Kidney (tissue), 22 donors: ENCODE results near the gene RASEF. TPM values are rescaled to one million over a fixed set of nuclear protein-coding genes. Genes with fewer than 3 reads are reported as not detected.

Experiments used
- DNase-seq, 5 donors: peaks; one replicate each; pipeline ENCODE4 v3.0.0-alpha.2; 2013 to 2020
- FAIRE-seq: peaks from 2 replicates; lab custom pipeline; 2012; peaks lifted over from hg19 to GRCh38; lab: Jason Lieb, UNC
- H3K27ac ChIP-seq, 2 donors: one replicate each; pipeline ENCODE4 v1.7.0; 2013; ENCODE audit warnings: low read depth in 2 of 2, low read length in 2 of 2, inconsistent platforms in 1 of 2
- H3K27me3 ChIP-seq: one replicate; pipeline ENCODE4 v1.7.1; 2013; ENCODE audit warnings: low read length, inconsistent platforms; ENCODE audit not compliant: control insufficient read depth, insufficient read depth
- H3K36me3 ChIP-seq, 3 donors: one replicate each; pipeline versions ENCODE4 v1.7.0 to v1.7.1; 2013; ENCODE audit warnings: low read length in 3 of 3, control low read depth in 1 of 3, inconsistent platforms in 1 of 3; ENCODE audit not compliant: insufficient read depth in 3 of 3, control insufficient read depth in 2 of 3
- H3K4me1 ChIP-seq, 3 donors: one replicate each; pipeline versions ENCODE4 v1.7.0 to v1.7.1; 2013; ENCODE audit warnings: low read length in 3 of 3, inconsistent platforms in 1 of 3, low read depth in 1 of 3; ENCODE audit not compliant: control insufficient read depth in 2 of 3, insufficient read depth in 2 of 3
- H3K4me3 ChIP-seq, 3 donors: one replicate each; pipeline versions ENCODE4 v1.7.0 to v1.8.1; 2013; ENCODE audit warnings: low read length in 3 of 3, control low read depth in 1 of 3, inconsistent platforms in 1 of 3
- H3K9ac ChIP-seq, 3 donors: one replicate each; pipeline versions ENCODE4 v1.7.0 to v1.7.1; 2013; ENCODE audit warnings: low read length in 3 of 3, control low read depth in 1 of 3, inconsistent platforms in 1 of 3
- H3K9me3 ChIP-seq, 3 donors: one replicate each; pipeline versions ENCODE4 v1.7.0 to v1.7.1; 2013; ENCODE audit warnings: low read length in 3 of 3, control low read depth in 1 of 3, inconsistent platforms in 1 of 3; ENCODE audit not compliant: control insufficient read depth in 2 of 3, insufficient read depth in 1 of 3
- intact Hi-C: fragments of 100-400 bp; cut with DNase I; formaldehyde crosslinking; loops from one replicate; pipeline ENCODE4 v1.11.1; 2022
- long read RNA-seq, 10 donors: library from polyadenylated mRNA in 1 of 10; unstranded in 1 of 10; transcript quantifications; one replicate each; pipeline ENCODE4 v2.0.0 and lab custom pipeline, GENCODE V29; 2021 to 2026
- polyA plus RNA-seq: library from polyadenylated mRNA; stranded (reverse); fragments of 350-450 nt; fragmentation: Illumina TruSeq; extraction: RNeasy Lipid Tissue Mini Kit (QIAGEN cat#74804); gene quantifications from one replicate; pipeline ENCODE4 v1.2.3, GENCODE V29; 2014; ENCODE audit warnings: low read depth, low replicate concordance; ENCODE audit not compliant: insufficient read depth
- total RNA-seq: library from RNA; stranded (reverse); fragmentation: NEBNext Ultra II Directional; extraction: Animal tissue kit (Norgen Biotek cat#: 25700); gene quantifications from one replicate; pipeline ENCODE4 v1.2.1, GENCODE V29; 2021
- TF ChIP-seq, protein P1 (sequence below): IDR thresholded peaks from 3 replicates; pipeline ENCODE4 v1.5.1; 2012; ENCODE audit warnings: mild to moderate bottlenecking, moderate library complexity, borderline replicate concordance; ENCODE audit not compliant: insufficient read depth; ENCODE audit errors: extremely low read depth
- donor health status: control.
- donor health status: control.
- donor health status: control.
- donor health status: control.
- donor health status: control.
- donor health status: DM: yes; HTN: yes; CAD: no.
- donor health status: Normal renal cell carcinoma (clear cell type).

The RASEF gene
- total RNA-seq (11.9 TPM), polyA plus RNA-seq (2.2 TPM)
- long read RNA-seq, donor 1, full-length matches to known transcripts, result 2 of 2 reads
- long read RNA-seq, donor 1, partial matches to known transcripts, result 0 of 2 reads
- long read RNA-seq, donor 1, other reads (novel, unspliced or antisense), result 0 of 2 reads
- long read RNA-seq, donor 2, full-length matches to known transcripts, result 2 of 2 reads
- long read RNA-seq, donor 2, partial matches to known transcripts, result 0 of 2 reads
- long read RNA-seq, donor 2, other reads (novel, unspliced or antisense), result 0 of 2 reads
- long read RNA-seq, donor 3, result 0 reads
- long read RNA-seq, donor 4, result 0 reads
- long read RNA-seq, donor 5, result 0 reads
- long read RNA-seq, donor 6, result 0 reads
- long read RNA-seq, donor 7, full-length matches to known transcripts, result 15 of 22 reads
- long read RNA-seq, donor 7, partial matches to known transcripts, result 2 of 22 reads
- long read RNA-seq, donor 7, other reads (novel, unspliced or antisense), result 5 of 22 reads
- long read RNA-seq, donor 8, result 0 reads
- long read RNA-seq, donor 9, result 0 reads
- long read RNA-seq, donor 10, full-length matches to known transcripts, result 2 of 2 reads
- long read RNA-seq, donor 10, partial matches to known transcripts, result 0 of 2 reads
- long read RNA-seq, donor 10, other reads (novel, unspliced or antisense), result 0 of 2 reads

GRCh38 chr9:83062651-83063527, at the start of gene RASEF:
RASEF (minus strand) TSS chr9:83063142; CDS start chr9:83062867, 275 bp downstream.
- peaks cover 0 to 6% (median 2%) of the 10 kb centered on the region in 3 donors for H3K4me1 ChIP-seq
- peaks cover 0 to 2% (median 0%) of the 10 kb centered on the region in 3 donors for H3K9me3 ChIP-seq
- peaks cover 4% of the 10 kb centered on the region for H3K27me3 ChIP-seq
- peak; percentile 80 to 89 (median 85) for DNase-seq
- intact Hi-C loops, result no loop called here
- no peaks in the 10 kb centered on the region for H3K36me3 ChIP-seq
- H3K9ac ChIP-seq, result peak within 1 kb of the TSS in 1 of 3 donors; percentile 75
- peak within 1 kb of the TSS; percentile 74 to 77 for H3K27ac ChIP-seq
- TF ChIP-seq, protein P1, sequence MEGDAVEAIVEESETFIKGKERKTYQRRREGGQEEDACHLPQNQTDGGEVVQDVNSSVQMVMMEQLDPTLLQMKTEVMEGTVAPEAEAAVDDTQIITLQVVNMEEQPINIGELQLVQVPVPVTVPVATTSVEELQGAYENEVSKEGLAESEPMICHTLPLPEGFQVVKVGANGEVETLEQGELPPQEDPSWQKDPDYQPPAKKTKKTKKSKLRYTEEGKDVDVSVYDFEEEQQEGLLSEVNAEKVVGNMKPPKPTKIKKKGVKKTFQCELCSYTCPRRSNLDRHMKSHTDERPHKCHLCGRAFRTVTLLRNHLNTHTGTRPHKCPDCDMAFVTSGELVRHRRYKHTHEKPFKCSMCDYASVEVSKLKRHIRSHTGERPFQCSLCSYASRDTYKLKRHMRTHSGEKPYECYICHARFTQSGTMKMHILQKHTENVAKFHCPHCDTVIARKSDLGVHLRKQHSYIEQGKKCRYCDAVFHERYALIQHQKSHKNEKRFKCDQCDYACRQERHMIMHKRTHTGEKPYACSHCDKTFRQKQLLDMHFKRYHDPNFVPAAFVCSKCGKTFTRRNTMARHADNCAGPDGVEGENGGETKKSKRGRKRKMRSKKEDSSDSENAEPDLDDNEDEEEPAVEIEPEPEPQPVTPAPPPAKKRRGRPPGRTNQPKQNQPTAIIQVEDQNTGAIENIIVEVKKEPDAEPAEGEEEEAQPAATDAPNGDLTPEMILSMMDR, result no peak
- peak within 1 kb of the TSS; percentile 40 to 66 (median 63) for H3K4me3 ChIP-seq
- FAIRE-seq, result no peak

DNA sequence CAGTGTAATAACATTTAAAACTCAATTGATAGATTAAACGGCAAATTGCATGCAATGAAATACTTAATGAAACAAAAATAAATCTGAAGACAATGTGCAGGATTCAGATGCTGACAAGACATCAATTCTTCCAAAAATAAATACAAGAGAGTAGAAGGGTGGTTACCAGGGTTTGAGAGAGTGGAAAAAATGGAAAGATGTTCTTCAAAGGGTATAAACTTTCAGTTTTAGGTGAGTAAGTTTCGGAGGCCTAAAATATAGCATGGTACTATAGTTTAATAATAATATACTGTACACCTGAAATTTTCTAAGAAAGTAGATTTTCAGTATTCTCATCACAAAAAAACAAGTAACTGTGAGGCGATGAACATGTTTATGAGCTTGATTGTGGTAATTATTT, 48.2 kb upstream of the RASEF start:
- Histone ChIP-seq H3K9me3 (peaks cover 0 to 6% (median 0%) of the 10 kb centered on the region in 3 donors), H3K9ac (no peak overlapping the region), H3K27ac (no peak overlapping the region), H3K4me1 (no peaks in the 10 kb centered on the region), H3K27me3 (no peaks in the 10 kb centered on the region), H3K4me3 (no peak overlapping the region), H3K36me3 (no peaks in the 10 kb centered on the region)
- TF ChIP-seq, protein P1, result no peak
- no peak for FAIRE-seq
- DNase-seq, result no peak
- intact Hi-C loops, result no loop called here

DNA sequence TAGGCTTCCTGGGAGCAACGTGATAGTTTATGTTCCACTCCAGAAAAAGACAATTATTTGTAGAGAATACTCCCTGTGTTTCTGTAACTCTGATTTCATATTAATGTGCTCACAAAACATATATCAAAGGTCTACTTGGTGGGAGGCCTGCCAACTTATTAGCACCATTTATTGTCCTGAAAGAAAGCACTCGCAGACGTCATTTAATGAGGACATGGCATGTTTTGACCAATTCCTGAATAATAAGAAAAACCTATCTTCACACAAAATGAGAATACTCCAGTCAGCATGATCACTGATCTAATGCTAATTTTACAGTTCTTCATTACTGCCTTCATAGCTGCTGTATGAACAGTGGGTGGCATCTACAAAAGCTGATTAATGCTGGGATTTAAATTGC, 46.4 kb upstream of the RASEF start:
- intact Hi-C loops, result no loop called here
- Histone ChIP-seq H3K4me1 (no peaks in the 10 kb centered on the region), H3K27ac (no peak overlapping the region), H3K4me3 (no peak overlapping the region), H3K9me3 (peaks cover 0 to 6% (median 0%) of the 10 kb centered on the region in 3 donors), H3K9ac (no peak overlapping the region), H3K27me3 (no peaks in the 10 kb centered on the region), H3K36me3 (no peaks in the 10 kb centered on the region)
- FAIRE-seq, result no peak
- TF ChIP-seq, protein P1, result no peak
- no peak for DNase-seq
